Osteoblast (primary cell): ENCODE results near the gene DUS2. TPM values are rescaled to one million over a fixed set of nuclear protein-coding genes. Genes with fewer than 3 reads are reported as not detected.

Experiments used
- DNase-seq: peaks from one replicate; pipeline ENCODE4 v3.0.0; 2011; ENCODE audit warnings: low spot score, mixed read lengths; ENCODE audit not compliant: insufficient read length; ENCODE audit errors: missing footprints
- H2AFZ ChIP-seq: 2 replicates; pipeline ENCODE4 v1.6.0; 2011; ENCODE audit warnings: mild to moderate bottlenecking, low read length
- H3K27ac ChIP-seq: 2 replicates; pipeline ENCODE4 v1.5.1; 2011; ENCODE audit warnings: mild to moderate bottlenecking, low read depth, low read length, moderate library complexity
- H3K27me3 ChIP-seq: 2 replicates; pipeline ENCODE4 v1.6.0; 2012; ENCODE audit warnings: mild to moderate bottlenecking, control low read depth, inconsistent platforms, low read length, moderate library complexity; ENCODE audit not compliant: insufficient read depth
- H3K36me3 ChIP-seq: 2 replicates; pipeline ENCODE4 v1.5.1; 2011; ENCODE audit warnings: mild to moderate bottlenecking, low read length, control low read depth, moderate library complexity; ENCODE audit not compliant: insufficient read depth
- H3K4me1 ChIP-seq: 2 replicates; pipeline ENCODE4 v1.5.1; 2011; ENCODE audit warnings: mild to moderate bottlenecking, low read length, control low read depth, moderate library complexity; ENCODE audit not compliant: insufficient read depth
- H3K4me2 ChIP-seq: 2 replicates; pipeline ENCODE4 v1.6.0; 2011; ENCODE audit warnings: mild to moderate bottlenecking, low read length; ENCODE audit not compliant: insufficient read depth
- H3K4me3 ChIP-seq: fragments of 200-600 bp; sonication (generic); 3 replicates; pipeline ENCODE4 v1.5.1; 2012; ENCODE audit warnings: mild to moderate bottlenecking, low read length, inconsistent platforms; ENCODE audit not compliant: insufficient read depth
- H3K79me2 ChIP-seq: 2 replicates; pipeline ENCODE4 v1.6.0; 2012; ENCODE audit warnings: mild to moderate bottlenecking, low read length, control low read depth, inconsistent platforms; ENCODE audit not compliant: insufficient read depth
- H3K9me3 ChIP-seq: 2 replicates; pipeline ENCODE4 v1.5.1; 2011; ENCODE audit warnings: low read depth, low read length, control low read depth
- H4K20me1 ChIP-seq: 2 replicates; pipeline ENCODE4 v1.6.0; 2012; ENCODE audit warnings: mild to moderate bottlenecking, low read length, control low read depth; ENCODE audit not compliant: insufficient read depth
- total RNA-seq: library from RNA; depleted of rRNA; stranded (reverse); fragments of >200 nt; gene quantifications from 2 replicates; pipeline ENCODE4 v1.2.3, GENCODE V29; 2012
- TF ChIP-seq, protein P1 (sequence below): IDR thresholded peaks from 2 replicates; pipeline ENCODE4 v1.5.1; 2011; ENCODE audit warnings: mild to moderate bottlenecking, low read depth, low read length, moderate library complexity; ENCODE audit errors: extremely low read depth

Gene DUS2
- total RNA-seq, result 8.7 and 8.8 TPM in 2 replicates

DNA sequence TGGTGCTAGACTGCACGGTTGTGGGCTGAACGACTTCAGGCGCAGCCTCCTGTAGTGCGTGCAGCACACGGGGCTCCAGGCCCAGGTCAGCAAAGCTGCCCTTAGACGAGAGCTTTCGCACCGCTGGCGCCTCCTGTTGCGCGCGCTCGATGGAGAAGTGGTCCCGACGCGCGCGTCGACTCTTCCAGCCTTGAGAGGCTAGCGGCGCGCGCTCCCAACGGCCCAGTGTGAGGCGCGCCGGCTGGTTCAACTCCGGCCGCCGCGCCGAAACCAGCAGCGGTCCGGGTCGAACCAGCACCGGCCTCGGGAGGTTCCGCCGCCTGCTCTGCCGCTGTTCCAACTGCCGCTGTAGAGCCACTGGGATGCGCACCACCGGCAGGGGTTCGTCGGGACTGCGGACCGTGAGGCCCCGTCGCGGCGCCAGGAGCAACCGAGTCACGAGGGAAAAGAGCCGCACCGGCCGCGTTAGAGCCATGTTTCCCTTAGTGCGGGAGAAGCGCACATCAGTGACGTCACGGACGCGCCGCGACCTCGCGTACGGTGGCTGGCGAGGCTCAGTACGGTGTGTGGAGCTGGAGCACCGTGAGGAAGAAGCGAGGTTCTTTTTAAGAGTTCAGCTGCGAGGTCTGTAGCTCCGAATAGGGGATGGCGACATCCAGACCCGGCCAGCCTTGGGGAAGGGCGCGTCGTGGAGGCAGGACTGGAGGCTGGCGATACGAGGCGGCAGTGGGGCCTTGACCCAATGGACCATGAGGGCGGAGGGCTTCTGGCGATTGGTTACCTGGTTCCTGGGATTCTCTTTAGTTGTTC, at the start of gene DUS2, which contains the start of gene DDX28:
DUS2 (plus strand) TSS at position 557 of the 810 bp plus-strand sequence. CDS start 14,740 bp downstream, outside the sequence.
DDX28 (minus strand) TSS at position 505 of the 810 bp plus-strand sequence; CDS start at position 475, 30 bp downstream.
- no peaks in the 10 kb centered on the region for H4K20me1 ChIP-seq

DNA sequence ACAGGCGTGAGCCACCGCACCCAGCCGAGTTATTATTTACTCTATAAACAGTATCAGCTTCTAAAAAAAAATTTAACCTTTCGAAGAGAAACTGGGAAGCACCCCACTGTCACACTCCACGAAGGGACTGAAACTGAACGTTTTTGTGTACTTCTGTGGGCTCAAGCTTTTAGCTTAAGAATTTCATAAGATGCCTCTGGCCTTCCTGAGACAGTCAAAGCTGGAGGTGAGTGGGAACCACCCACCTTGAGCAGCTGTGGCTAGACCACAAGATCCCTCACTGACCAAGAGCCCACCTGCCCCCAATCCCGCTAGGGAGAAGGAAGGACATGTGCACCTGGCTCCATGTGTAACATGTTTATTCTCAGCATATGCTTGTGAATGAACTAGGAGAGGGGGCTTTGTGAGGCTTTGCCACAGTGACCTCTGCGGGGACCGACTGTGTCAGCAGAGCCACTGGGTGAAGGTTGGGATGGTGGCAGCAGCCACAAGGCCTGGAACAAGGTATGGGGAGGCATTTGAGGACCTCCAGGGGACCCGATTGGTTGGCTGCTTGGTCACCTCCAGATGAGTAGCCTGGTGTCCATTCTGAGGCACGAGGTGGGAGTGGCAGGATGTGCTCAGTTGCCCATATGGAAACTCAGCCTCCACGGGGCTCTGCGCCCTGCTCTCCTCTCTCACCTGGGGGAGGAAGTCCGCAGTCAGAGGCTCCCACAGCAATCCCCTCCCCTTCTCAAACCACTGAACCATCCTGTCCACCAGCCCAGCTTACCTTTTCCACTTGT, 47.6 kb upstream of the DUS2 start:
- no peak for DNase-seq
- no peaks in the 10 kb centered on the region for H4K20me1 ChIP-seq
- TF ChIP-seq, protein P1, sequence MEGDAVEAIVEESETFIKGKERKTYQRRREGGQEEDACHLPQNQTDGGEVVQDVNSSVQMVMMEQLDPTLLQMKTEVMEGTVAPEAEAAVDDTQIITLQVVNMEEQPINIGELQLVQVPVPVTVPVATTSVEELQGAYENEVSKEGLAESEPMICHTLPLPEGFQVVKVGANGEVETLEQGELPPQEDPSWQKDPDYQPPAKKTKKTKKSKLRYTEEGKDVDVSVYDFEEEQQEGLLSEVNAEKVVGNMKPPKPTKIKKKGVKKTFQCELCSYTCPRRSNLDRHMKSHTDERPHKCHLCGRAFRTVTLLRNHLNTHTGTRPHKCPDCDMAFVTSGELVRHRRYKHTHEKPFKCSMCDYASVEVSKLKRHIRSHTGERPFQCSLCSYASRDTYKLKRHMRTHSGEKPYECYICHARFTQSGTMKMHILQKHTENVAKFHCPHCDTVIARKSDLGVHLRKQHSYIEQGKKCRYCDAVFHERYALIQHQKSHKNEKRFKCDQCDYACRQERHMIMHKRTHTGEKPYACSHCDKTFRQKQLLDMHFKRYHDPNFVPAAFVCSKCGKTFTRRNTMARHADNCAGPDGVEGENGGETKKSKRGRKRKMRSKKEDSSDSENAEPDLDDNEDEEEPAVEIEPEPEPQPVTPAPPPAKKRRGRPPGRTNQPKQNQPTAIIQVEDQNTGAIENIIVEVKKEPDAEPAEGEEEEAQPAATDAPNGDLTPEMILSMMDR, result no peak
- H3K27me3 ChIP-seq, result no peaks in the 10 kb centered on the region
- H3K4me2 ChIP-seq, result no peak overlapping the region
- H3K79me2 ChIP-seq, result no peaks in the 10 kb centered on the region
- H3K36me3 ChIP-seq, result no peaks in the 10 kb centered on the region
- no peak overlapping the region for H2AFZ ChIP-seq
- no peaks in the 10 kb centered on the region for H3K9me3 ChIP-seq
- no peaks in the 10 kb centered on the region for H3K4me1 ChIP-seq
- H3K27ac ChIP-seq, result no peak overlapping the region
- H3K4me3 ChIP-seq, result no peak overlapping the region

More for the DNA sequence above, at the start of gene DUS2, which contains the start of gene DDX28:
- Histone ChIP-seq H3K79me2 (peaks cover 37% of the 10 kb centered on the region), H3K4me2 (peak within 1 kb of the TSS; percentile 93), H2AFZ (peak within 1 kb of the TSS; percentile 99), H3K4me1 (peaks cover 16% of the 10 kb centered on the region), H3K36me3 (peaks cover 16% of the 10 kb centered on the region), H3K27ac (peak within 1 kb of the TSS; percentile 89), H3K4me3 (peak within 1 kb of the TSS; percentile 95), H3K27me3 (no peaks in the 10 kb centered on the region), H3K9me3 (no peaks in the 10 kb centered on the region)
- TF ChIP-seq, protein P1, result no peak
- peak; percentile 97 for DNase-seq

DNA sequence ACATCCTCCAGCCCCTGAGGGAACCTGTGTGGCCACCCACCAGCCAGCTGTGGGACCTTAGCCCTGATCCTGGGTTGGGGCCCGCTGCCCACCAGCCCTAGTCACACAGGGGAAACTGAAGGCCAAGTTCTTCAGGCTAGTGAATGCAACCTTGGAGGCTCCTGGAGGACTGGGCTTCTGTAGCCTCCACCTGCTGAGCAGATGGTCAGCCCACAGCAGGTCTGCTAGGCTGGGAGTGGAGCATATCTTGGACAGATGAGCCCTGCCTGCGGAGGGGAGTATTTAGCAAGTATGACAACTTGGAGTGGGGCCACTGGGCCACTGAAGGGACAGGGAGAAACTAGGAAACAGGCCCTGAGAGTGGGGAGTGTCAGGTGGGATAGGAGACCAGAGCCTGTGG, 46.9 kb upstream of the DUS2 start:
- no peaks in the 10 kb centered on the region for H3K9me3 ChIP-seq
- DNase-seq, result no peak
- H3K79me2 ChIP-seq, result no peaks in the 10 kb centered on the region
- no peak overlapping the region for H2AFZ ChIP-seq
- no peaks in the 10 kb centered on the region for H4K20me1 ChIP-seq
- no peaks in the 10 kb centered on the region for H3K4me1 ChIP-seq
- TF ChIP-seq, protein P1, result no peak
- H3K27me3 ChIP-seq, result no peaks in the 10 kb centered on the region
- no peaks in the 10 kb centered on the region for H3K36me3 ChIP-seq
- no peak overlapping the region for H3K27ac ChIP-seq
- no peak overlapping the region for H3K4me3 ChIP-seq
- no peak overlapping the region for H3K4me2 ChIP-seq

DNA sequence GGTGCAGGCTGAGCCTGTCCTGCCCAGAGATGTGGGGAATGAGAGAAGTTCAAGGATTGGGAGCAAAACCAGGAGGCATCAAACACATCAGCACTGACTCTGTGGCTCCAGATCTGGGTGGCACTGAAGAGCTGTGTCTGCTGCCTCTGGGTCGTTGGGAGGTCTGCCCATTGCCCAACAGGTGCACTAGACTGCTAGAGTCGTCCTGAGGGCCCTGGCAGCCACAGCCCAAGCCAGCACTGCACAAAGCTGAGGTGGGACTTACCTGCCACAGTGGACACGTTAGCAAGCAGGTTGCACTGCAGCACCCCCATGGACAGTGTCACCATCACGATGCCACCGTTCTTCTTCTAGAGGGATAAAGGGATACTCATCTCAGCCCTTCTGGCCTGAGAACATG, 46.1 kb upstream of the DUS2 start:
- Histone ChIP-seq H3K27me3 (no peaks in the 10 kb centered on the region), H3K36me3 (no peaks in the 10 kb centered on the region), H4K20me1 (no peaks in the 10 kb centered on the region), H3K79me2 (no peaks in the 10 kb centered on the region), H3K27ac (no peak overlapping the region), H3K4me2 (no peak overlapping the region), H2AFZ (no peak overlapping the region), H3K4me1 (no peaks in the 10 kb centered on the region), H3K9me3 (no peaks in the 10 kb centered on the region), H3K4me3 (no peak overlapping the region)
- no peak for DNase-seq
- TF ChIP-seq, protein P1, result no peak
